GM21515 (cell line): ENCODE data around the gene HNRNPD.
"Not testable (repeated sequence)": the region's sequence is repeated elsewhere in the genome, so short reads cannot be mapped to it uniquely, and the experiment has no call there.

Experiments used
- ATAC-seq: cut with Tn5 transposase; IDR thresholded peaks from one replicate; pipeline ENCODE4 v1.9.1; 2021; ENCODE audit not compliant: unreplicated experiment

Gene HNRNPD

GRCh38 chr4:82373816-82374625 is at the start of gene HNRNPD:
HNRNPD (minus strand) TSS chr4:82373991; CDS start chr4:82373678, 313 bp downstream.
- peak; percentile 94 for ATAC-seq

- no peak for ATAC-seq
Observed at GRCh38 chr4:82422616-82423015, 48.8 kb upstream of the HNRNPD start.

GRCh38 chr4:82421796-82422560 is 48.2 kb upstream of the HNRNPD start:
- ATAC-seq = no peak

GRCh38 chr4:82419451-82419850 is 45.7 kb upstream of the HNRNPD start:
- ATAC-seq = no peak

GRCh38 chr4:82415922-82416365 is 42.2 kb upstream of the HNRNPD start:
- no peak for ATAC-seq

GRCh38 chr4:82415061-82415460 is 41.3 kb upstream of the HNRNPD start:
- ATAC-seq = not testable (repeated sequence)

GRCh38 chr4:82403725-82404124 is 29.9 kb upstream of the HNRNPD start:
- no peak for ATAC-seq

- no peak for ATAC-seq
Observed at GRCh38 chr4:82402196-82402775, 28.5 kb upstream of the HNRNPD start.

GRCh38 chr4:82401600-82401999 is 27.8 kb upstream of the HNRNPD start:
- ATAC-seq = no peak

GRCh38 chr4:82398263-82398662 is 24.5 kb upstream of the HNRNPD start:
- ATAC-seq = no peak

- ATAC-seq = no peak
Observed at GRCh38 chr4:82397527-82397926, 23.7 kb upstream of the HNRNPD start.

GRCh38 chr4:82394896-82395295 is 21.1 kb upstream of the HNRNPD start:
- no peak for ATAC-seq

GRCh38 chr4:82390061-82390460 is 16.3 kb upstream of the HNRNPD start:
- not testable (repeated sequence) for ATAC-seq

GRCh38 chr4:82388405-82388804 is 14.6 kb upstream of the HNRNPD start:
- no peak for ATAC-seq

- not testable (repeated sequence) for ATAC-seq
Observed at GRCh38 chr4:82386312-82386711, 12.5 kb upstream of the HNRNPD start.

- ATAC-seq = no peak
Observed at GRCh38 chr4:82382751-82383150, 9.0 kb upstream of the HNRNPD start.

GRCh38 chr4:82381661-82382296 is 8.0 kb upstream of the HNRNPD start:
- no peak for ATAC-seq

GRCh38 chr4:82381235-82381634 is 7.4 kb upstream of the HNRNPD start:
- no peak for ATAC-seq

- ATAC-seq = no peak
Observed at GRCh38 chr4:82380831-82381230, 7.0 kb upstream of the HNRNPD start.

- no peak for ATAC-seq
Observed at GRCh38 chr4:82380344-82380743, 6.6 kb upstream of the HNRNPD start.

- no peak for ATAC-seq
Observed at GRCh38 chr4:82376109-82376508, 2.3 kb upstream of the HNRNPD start.
